Amniotic epithelial cell (primary cell): Measurements from ENCODE around the gene EXOC6B.

ENCODE experiments used
- DNase-seq: peaks from one replicate; pipeline ENCODE4 v3.0.0-alpha.2; 2010; ENCODE audit warnings: low read depth

Gene EXOC6B

GRCh38 chr2:72828840-72829507 is 3.1 kb upstream of the EXOC6B start:
- DNase-seq: peak; percentile 83

DNA sequence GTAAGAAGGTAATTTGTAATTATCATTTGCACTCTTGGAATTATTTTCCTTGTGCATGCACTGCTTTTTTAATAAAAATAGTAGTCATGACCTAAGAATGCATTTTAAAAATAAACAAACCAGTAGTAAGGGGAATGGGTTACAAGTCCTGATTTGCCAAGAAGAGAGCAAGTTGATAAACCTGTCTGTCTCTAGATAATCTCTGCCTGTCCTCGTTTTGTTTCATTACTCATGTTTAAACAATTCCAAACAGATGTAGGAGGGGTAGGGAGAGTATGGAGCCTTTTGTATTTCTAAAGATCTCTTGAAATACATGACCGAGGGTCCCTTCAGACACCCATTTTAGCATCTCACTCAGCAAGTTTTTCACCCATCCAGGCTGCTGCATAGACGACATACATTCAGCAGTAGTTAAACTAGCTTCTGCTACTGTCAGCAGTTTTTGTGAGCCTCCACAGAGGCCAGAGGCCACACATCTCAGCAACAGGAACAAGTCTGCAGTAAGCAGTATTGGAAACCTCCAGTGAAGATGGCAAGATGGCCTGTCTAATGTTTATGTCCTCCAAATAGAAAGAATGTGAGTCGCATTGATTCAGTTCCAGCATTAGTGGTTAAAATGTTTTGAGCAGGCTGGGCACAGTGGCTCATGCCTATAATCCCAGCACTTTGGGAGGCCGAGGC is 2.3 kb upstream of the EXOC6B start:
- peak; percentile 93 for DNase-seq

- DNase-seq: no peak
Measured at GRCh38 chr2:72827487-72827886, 1.7 kb upstream of the EXOC6B start.

GRCh38 chr2:72826156-72826477 is 284 bp upstream of the EXOC6B start:
- no peak for DNase-seq

- DNase-seq: peak; percentile 71
Measured at GRCh38 chr2:72824224-72824842, 1.5 kb downstream of the EXOC6B start.

DNA sequence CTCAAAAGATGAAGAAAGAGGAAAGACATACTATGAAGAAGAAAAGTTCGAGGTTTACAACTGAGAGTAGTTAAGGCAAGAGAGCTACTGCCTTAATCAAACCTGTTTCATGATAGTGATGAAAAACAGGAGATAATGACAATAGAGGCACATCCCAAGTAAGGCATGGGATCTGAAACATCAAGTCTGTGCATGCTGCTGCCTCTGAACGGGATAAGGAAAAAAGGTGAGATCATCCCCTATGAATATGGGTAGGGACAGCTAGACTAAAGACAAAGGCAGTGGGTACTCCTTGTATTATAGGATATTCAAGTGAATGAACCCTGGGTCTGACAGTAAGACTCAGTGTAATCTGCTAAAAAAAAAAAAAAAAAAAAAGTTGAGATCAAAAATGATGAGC is 3.0 kb downstream of the EXOC6B start:
- DNase-seq: no peak

DNA sequence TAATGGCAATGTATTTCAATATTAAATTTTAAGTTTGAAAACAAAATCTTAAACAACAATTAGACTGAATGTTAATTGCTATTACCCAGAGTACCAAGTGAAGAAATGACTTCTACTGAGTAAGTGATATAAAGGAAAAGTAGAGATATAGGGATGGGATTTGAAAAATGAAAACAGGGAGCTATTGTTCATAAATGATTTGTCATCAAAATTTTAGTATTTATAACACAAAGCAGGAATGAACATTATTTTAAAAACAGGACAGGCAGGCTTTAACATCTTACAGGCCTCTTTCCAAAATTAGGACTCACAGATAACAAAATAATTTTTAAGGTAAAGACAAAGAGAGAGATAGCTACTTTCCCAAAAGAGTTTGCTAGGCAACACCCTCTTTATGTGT is 3.9 kb downstream of the EXOC6B start:
- DNase-seq: no peak

- no peak for DNase-seq
Measured at GRCh38 chr2:72821118-72821517, 4.7 kb downstream of the EXOC6B start.

GRCh38 chr2:72819501-72819900 is 6.3 kb downstream of the EXOC6B start:
- DNase-seq: no peak

GRCh38 chr2:72815655-72816278 is 10.1 kb downstream of the EXOC6B start:
- peak; percentile 85 for DNase-seq

GRCh38 chr2:72813841-72814240 is 12.0 kb downstream of the EXOC6B start:
- DNase-seq: peak; percentile 66

DNA sequence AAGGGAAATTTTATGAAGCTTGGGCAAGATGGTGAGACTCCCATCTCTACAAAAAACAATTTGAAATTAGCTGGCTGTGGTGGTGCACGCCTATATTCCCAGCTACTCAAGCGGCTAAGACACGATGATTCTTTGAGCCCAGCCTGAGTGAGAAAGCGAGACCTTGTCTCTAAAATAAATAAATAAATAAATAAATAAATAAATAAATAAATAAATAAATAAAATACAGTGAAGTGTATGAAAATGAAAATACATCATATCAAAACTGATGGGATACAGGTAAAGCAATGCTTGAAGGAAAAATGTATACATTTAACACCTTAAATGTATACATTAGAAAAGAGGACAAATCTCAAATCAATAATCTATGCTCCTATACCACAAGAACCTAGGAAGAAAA is 15.7 kb downstream of the EXOC6B start:
- DNase-seq: no peak

DNA sequence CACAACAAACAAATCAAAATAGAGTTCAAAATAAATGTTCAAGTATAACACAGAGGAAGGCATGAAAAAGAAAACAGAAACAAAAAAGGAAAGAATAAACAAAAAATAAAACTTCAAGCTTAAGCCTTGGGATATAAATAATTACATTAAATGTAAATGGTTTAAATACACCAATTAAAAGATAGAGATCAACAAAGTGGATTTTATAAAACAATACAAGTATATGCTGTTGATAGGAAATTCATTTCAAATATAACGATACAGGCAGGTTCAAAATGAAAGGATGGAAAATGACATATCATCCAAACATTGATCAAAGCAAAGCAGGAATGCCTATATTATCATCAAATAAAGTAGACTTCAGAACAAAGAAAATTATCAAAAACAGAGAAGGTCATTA is 16.7 kb downstream of the EXOC6B start:
- no peak for DNase-seq

- peak; percentile 24 for DNase-seq
Measured at GRCh38 chr2:72806280-72806945, 19.4 kb downstream of the EXOC6B start.

DNA sequence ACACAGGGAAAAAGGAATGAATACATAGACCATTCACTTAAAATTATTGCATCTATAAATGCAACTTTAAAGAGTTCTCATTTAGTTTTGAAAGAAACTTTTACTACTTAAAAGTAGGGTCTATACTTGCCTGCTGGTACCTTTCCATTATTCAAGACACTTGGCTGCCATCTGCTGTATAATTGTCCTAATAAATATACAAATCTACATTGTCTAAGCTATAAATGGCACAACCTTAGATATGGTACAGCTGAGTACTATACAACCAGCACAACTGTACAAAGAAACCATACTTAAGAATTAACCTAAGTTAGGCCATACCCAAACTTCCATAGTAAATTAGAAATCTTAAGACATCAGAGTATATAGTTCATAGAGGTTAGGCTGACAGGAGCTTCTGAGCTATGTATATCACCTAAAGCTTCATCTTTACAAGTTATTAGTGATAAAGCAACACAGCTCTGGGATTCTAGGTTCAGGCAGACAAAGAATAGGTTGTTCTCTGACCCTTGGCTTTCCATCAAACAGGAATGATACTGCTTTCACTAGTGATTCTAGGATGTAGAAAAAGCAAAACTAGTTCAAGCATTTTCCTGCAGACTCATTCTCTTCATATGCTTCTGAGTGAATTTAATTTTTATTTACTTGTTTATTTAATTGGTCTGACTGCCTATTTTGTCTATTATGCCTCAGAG is 22.1 kb downstream of the EXOC6B start:
- DNase-seq: no peak

- DNase-seq: peak; percentile 56
Measured at GRCh38 chr2:72803151-72803550, 22.7 kb downstream of the EXOC6B start.

GRCh38 chr2:72800492-72800891 is 25.3 kb downstream of the EXOC6B start:
- DNase-seq: no peak

DNA sequence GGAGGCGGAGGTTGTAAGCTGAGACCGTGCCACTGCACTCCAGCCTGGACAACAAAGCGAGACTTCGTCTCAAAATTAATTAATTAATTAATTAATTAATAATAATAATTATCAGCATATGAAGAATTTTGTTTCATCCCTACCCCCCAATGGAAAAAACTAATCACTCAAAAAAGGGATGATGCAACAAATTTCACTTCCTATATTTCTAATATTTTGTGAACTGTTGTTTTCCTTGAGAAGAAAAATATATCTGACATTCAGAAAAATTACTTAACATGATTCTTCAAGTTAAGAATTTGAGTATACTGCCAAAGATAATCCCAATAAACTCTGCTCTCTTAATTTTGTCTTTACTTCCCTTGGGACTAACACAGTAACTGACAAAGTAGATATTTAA is 28.1 kb downstream of the EXOC6B start:
- DNase-seq: no peak

- DNase-seq: no peak
Measured at GRCh38 chr2:72796766-72797165, 29.1 kb downstream of the EXOC6B start.

DNA sequence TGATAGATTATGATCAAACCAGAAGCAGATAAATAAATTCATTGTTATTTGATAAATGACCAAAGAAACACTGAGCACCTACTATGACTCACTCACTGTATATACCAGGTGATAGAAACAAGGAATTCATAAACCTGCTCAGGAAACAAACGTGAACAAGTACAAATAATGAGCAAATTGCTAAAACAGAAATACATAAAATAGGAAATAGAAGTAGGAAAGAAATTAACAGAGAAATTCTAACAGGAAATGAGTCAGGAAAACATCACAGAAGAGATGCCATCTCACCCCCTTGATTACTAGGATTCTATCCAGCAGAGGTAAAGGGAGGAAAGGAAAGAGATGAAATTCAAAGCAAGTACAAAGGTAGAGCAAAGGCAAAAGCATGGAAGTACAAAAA is 31.3 kb downstream of the EXOC6B start:
- no peak for DNase-seq

DNA sequence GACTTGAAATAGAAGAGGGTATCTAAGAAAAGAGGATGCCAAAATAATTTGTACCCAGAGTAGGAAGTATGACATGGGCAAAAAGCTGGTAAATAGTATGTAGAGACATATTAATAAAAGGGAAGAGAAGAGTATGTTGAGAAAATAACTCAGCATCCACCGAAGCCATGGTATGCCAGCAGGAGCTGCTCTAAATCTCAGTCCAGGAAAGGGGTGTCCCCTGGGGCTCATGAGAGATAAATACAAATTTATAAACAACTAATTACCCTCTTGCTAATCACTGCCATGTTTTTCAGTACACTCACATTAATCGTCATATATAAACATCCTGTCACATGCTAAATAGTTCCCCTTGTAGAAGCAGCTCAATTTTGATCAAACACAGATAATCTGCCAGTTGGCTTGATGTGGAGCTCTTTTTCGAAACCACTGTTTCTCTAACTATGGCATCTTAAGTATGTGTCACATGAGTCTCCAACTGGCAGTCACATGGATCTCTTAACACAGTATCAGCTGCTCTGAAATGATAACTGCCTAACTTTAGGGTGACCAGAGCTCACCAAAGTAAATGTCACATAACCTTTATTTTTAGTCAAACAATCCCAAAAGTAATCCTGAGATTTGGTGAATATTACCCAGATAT is 31.9 kb downstream of the EXOC6B start:
- DNase-seq: peak; percentile 13

DNA sequence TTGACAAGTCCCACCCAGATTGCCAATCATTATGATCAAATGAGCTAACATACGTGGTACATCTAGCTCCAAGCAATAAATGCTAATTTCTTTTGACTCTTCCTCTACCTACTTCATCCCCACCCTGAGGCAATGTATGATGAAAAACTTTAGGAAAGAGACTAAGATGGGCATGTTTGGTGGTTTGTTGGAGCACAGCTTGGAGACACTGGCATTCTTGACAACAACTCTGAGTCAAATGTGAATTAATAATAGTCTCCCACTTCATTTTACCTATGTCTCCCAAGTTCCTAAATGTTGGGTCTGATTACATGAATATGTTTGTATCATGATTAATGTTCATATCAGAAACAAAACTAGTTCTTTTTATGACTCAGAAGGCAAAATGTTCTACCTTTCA is 36.6 kb downstream of the EXOC6B start:
- DNase-seq: no peak
